ENCODE results near the gene SEMA4D.

DNA sequence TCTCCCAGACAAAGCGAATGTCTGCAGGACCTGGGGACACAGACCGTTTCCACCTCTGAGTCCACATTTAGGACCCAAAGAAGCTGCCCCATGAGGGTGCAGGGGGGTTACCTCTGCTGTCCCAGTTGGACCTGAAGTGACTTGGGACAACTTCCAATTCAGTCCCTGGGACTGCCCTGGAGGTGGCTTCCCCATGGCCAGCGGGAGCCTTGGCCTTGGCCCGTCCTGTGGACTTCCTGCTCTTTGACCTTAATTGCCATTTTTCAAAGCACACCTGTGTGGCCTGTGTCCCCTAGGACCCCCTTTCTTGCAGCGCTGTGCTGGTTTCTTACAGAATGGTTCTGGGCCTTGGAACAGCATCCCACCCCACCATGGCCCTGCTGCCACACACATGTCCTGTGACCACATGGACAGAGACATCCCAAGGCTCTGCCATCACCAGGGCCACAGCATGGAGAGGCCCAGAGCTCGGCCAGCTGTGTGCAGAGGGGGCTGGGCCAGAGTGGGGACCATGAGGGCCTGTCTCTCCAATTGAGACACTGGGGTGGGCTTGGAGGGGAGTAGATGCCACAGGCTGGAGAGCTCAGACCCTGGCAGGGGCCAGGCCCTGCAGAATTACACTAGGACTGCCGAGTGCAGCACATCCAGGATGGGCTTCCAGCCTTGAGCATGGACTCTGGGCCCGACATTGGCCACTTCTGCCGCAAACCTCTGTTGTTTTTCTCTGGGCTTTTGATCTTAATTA lies 133.8 kb downstream of the SEMA4D start:
- TF ChIP-seq, protein P1, sequence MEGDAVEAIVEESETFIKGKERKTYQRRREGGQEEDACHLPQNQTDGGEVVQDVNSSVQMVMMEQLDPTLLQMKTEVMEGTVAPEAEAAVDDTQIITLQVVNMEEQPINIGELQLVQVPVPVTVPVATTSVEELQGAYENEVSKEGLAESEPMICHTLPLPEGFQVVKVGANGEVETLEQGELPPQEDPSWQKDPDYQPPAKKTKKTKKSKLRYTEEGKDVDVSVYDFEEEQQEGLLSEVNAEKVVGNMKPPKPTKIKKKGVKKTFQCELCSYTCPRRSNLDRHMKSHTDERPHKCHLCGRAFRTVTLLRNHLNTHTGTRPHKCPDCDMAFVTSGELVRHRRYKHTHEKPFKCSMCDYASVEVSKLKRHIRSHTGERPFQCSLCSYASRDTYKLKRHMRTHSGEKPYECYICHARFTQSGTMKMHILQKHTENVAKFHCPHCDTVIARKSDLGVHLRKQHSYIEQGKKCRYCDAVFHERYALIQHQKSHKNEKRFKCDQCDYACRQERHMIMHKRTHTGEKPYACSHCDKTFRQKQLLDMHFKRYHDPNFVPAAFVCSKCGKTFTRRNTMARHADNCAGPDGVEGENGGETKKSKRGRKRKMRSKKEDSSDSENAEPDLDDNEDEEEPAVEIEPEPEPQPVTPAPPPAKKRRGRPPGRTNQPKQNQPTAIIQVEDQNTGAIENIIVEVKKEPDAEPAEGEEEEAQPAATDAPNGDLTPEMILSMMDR (IDR thresholded peaks at IDR 0.05; ENCODE audit: insufficient read depth, low read length): no peak
- no peak for TF ChIP-seq SPI1 (IDR thresholded peaks at IDR 0.05; ENCODE audit: borderline replicate concordance, low read depth)
- TF ChIP-seq, protein P2, sequence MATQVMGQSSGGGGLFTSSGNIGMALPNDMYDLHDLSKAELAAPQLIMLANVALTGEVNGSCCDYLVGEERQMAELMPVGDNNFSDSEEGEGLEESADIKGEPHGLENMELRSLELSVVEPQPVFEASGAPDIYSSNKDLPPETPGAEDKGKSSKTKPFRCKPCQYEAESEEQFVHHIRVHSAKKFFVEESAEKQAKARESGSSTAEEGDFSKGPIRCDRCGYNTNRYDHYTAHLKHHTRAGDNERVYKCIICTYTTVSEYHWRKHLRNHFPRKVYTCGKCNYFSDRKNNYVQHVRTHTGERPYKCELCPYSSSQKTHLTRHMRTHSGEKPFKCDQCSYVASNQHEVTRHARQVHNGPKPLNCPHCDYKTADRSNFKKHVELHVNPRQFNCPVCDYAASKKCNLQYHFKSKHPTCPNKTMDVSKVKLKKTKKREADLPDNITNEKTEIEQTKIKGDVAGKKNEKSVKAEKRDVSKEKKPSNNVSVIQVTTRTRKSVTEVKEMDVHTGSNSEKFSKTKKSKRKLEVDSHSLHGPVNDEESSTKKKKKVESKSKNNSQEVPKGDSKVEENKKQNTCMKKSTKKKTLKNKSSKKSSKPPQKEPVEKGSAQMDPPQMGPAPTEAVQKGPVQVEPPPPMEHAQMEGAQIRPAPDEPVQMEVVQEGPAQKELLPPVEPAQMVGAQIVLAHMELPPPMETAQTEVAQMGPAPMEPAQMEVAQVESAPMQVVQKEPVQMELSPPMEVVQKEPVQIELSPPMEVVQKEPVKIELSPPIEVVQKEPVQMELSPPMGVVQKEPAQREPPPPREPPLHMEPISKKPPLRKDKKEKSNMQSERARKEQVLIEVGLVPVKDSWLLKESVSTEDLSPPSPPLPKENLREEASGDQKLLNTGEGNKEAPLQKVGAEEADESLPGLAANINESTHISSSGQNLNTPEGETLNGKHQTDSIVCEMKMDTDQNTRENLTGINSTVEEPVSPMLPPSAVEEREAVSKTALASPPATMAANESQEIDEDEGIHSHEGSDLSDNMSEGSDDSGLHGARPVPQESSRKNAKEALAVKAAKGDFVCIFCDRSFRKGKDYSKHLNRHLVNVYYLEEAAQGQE (IDR thresholded peaks at IDR 0.05; ENCODE audit: insufficient replicate concordance, low read depth): no peak
- peak; percentile 32; the same call in 1 of the 2 replicates for TF ChIP-seq POLR2AphosphoS5 (IDR thresholded peaks at IDR 0.05; ENCODE audit: low read depth)
- no peak for TF ChIP-seq GABPA (IDR thresholded peaks at IDR 0.05; ENCODE audit: low read depth)

Data from HL-60 (cell line).